ENCODE measurements around the gene CX3CL1.

DNA sequence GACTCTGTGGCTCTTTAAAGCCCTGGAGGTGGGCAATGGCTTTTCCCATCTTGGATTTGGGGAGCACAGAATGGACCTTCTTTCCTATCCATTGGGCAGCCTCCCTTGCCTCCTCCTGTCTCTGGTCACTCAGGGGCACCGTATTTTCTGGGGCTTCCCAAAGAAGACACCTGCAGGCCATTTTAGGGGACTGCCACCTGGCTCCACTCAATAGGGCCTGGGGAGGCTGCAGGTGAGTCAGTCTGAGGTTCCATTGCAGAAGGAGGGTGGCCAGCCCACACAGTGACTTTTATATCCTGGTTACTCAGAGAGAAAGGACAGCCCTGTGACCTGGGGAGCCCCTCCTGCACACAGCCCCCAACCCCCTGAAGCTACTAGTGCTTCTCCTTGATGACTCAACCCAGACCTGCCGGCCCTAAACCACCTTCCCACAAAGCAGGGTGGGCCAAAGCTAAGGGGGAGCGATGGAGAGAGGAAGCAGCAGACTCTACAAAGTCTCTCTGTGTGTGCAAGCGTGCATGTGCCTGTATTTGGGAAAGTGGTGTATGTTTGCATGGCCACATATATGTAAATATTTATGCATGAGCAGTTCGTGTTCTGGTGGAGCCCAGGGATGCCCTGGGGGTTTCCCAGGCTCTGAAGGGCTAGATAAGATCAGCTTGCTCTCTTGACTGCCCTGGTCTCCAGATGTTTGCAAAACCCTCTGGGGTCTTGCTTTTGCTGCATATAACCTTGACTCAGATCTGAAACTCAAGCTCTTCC, 5.0 kb downstream of the CX3CL1 start:
- TF ChIP-seq, protein P1, sequence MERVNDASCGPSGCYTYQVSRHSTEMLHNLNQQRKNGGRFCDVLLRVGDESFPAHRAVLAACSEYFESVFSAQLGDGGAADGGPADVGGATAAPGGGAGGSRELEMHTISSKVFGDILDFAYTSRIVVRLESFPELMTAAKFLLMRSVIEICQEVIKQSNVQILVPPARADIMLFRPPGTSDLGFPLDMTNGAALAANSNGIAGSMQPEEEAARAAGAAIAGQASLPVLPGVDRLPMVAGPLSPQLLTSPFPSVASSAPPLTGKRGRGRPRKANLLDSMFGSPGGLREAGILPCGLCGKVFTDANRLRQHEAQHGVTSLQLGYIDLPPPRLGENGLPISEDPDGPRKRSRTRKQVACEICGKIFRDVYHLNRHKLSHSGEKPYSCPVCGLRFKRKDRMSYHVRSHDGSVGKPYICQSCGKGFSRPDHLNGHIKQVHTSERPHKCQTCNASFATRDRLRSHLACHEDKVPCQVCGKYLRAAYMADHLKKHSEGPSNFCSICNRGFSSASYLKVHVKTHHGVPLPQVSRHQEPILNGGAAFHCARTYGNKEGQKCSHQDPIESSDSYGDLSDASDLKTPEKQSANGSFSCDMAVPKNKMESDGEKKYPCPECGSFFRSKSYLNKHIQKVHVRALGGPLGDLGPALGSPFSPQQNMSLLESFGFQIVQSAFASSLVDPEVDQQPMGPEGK (CRISPR knock-in tag; IDR thresholded peaks at IDR 0.05; ENCODE audit: borderline replicate concordance): no peak
- no peak for TF ChIP-seq ZFP3 (CRISPR knock-in tag; IDR thresholded peaks at IDR 0.05)
- TF ChIP-seq CSDC2 (CRISPR knock-in tag; IDR thresholded peaks at IDR 0.05): no peak
- no peak for TF ChIP-seq RARB (CRISPR knock-in tag; IDR thresholded peaks at IDR 0.05)
- TF ChIP-seq, protein P2, sequence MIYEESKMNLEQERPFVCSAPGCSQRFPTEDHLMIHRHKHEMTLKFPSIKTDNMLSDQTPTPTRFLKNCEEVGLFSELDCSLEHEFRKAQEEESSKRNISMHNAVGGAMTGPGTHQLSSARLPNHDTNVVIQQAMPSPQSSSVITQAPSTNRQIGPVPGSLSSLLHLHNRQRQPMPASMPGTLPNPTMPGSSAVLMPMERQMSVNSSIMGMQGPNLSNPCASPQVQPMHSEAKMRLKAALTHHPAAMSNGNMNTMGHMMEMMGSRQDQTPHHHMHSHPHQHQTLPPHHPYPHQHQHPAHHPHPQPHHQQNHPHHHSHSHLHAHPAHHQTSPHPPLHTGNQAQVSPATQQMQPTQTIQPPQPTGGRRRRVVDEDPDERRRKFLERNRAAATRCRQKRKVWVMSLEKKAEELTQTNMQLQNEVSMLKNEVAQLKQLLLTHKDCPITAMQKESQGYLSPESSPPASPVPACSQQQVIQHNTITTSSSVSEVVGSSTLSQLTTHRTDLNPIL (CRISPR knock-in tag; IDR thresholded peaks at IDR 0.05; ENCODE audit: low read depth): no peak
- TF ChIP-seq ZNF565 (CRISPR knock-in tag; conservative IDR thresholded peaks at IDR 0.05; ENCODE audit: low read depth): no peak
- no peak for TF ChIP-seq ARNTL (CRISPR knock-in tag; IDR thresholded peaks at IDR 0.05; ENCODE audit: borderline replicate concordance, low read depth)
- TF ChIP-seq PPARA (CRISPR knock-in tag; IDR thresholded peaks at IDR 0.05; ENCODE audit: borderline replicate concordance): no peak
- TF ChIP-seq ZC3H10 (CRISPR knock-in tag; IDR thresholded peaks at IDR 0.05): no peak
- TF ChIP-seq, protein P3, sequence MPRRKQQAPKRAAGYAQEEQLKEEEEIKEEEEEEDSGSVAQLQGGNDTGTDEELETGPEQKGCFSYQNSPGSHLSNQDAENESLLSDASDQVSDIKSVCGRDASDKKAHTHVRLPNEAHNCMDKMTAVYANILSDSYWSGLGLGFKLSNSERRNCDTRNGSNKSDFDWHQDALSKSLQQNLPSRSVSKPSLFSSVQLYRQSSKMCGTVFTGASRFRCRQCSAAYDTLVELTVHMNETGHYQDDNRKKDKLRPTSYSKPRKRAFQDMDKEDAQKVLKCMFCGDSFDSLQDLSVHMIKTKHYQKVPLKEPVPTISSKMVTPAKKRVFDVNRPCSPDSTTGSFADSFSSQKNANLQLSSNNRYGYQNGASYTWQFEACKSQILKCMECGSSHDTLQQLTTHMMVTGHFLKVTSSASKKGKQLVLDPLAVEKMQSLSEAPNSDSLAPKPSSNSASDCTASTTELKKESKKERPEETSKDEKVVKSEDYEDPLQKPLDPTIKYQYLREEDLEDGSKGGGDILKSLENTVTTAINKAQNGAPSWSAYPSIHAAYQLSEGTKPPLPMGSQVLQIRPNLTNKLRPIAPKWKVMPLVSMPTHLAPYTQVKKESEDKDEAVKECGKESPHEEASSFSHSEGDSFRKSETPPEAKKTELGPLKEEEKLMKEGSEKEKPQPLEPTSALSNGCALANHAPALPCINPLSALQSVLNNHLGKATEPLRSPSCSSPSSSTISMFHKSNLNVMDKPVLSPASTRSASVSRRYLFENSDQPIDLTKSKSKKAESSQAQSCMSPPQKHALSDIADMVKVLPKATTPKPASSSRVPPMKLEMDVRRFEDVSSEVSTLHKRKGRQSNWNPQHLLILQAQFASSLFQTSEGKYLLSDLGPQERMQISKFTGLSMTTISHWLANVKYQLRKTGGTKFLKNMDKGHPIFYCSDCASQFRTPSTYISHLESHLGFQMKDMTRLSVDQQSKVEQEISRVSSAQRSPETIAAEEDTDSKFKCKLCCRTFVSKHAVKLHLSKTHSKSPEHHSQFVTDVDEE (CRISPR knock-in tag; IDR thresholded peaks at IDR 0.05): no peak; the same call in 1 of the 2 replicates
- no peak for TF ChIP-seq ESRRG (CRISPR knock-in tag; IDR thresholded peaks at IDR 0.05)
- no peak for TF ChIP-seq ZFP30 (CRISPR knock-in tag; IDR thresholded peaks at IDR 0.05)
- TF ChIP-seq ZNF70 (CRISPR knock-in tag; IDR thresholded peaks at IDR 0.05): no peak

Measured in SK-N-SH treated with all-trans-retinoic acid at 6 μM for 48 hours (cell line).